WTC11 (cell line): Measurements from ENCODE around the gene ACSL1. TPM values are rescaled to one million over a fixed set of nuclear protein-coding genes. Genes with fewer than 3 reads are reported as not detected.

Experiments used
- ATAC-seq: fragments of 200-7000 bp; cut with Tn5 transposase; 2 replicates; pipeline ENCODE4 v1.10.0; 2021; ENCODE audit warnings: mild to moderate bottlenecking, moderate library complexity
- CTCF ChIA-PET: fragments of 300-600 bp; sonication (Branson Sonifier 250); formaldehyde crosslinking; loops from one replicate; lab custom pipeline; 2021; ENCODE audit warnings: antibody characterized with exemption; lab: Charles Lee
- POLR2A ChIA-PET: fragments of 350-600 bp; sonication (Branson Sonifier 250); formaldehyde crosslinking; loops from one replicate; lab custom pipeline; 2021; ENCODE audit warnings: antibody characterized with exemption; lab: Charles Lee
- DNase-seq: peaks from one replicate; pipeline ENCODE4 v3.0.0; 2021; ENCODE audit warnings: low spot score
- H3K27ac Mint-ChIP-seq: 2 replicates; pipeline ENCODE4 v1.8.0; 2021; ENCODE audit warnings: mixed read lengths
- H3K27me3 Mint-ChIP-seq: 2 replicates; pipeline ENCODE4 v1.8.0; 2021; ENCODE audit warnings: low read depth, mild to moderate bottlenecking, moderate library complexity, mixed read lengths
- H3K36me3 Mint-ChIP-seq: 2 replicates; pipeline ENCODE4 v1.8.0; 2021; ENCODE audit warnings: mixed read lengths
- H3K4me1 Mint-ChIP-seq: 2 replicates; pipeline ENCODE4 v1.8.0; 2022; ENCODE audit warnings: mixed read lengths
- H3K4me3 Mint-ChIP-seq: 2 replicates; pipeline ENCODE4 v1.8.0; 2021; ENCODE audit warnings: mild to moderate bottlenecking, moderate library complexity, mixed read lengths
- H3K9me3 Mint-ChIP-seq: 2 replicates; pipeline ENCODE4 v1.8.0; 2021; ENCODE audit warnings: mixed read lengths
- ELF4 ChIP-seq: sonication (generic); formaldehyde crosslinking; IDR thresholded peaks from 2 replicates; pipeline ENCODE4 v1.8.1; 2022; ENCODE audit warnings: low read depth, mild to moderate bottlenecking, moderate library complexity, missing genetic modification reagents
- EMX1 ChIP-seq: fragments of 250-450 bp; sonication (Bioruptor Pico); IDR thresholded peaks from 2 replicates; pipeline ENCODE4 v1.8.0; 2021; ENCODE audit warnings: mild to moderate bottlenecking
- HMGA2 ChIP-seq: fragments of 250-450 bp; sonication (Bioruptor Pico); IDR thresholded peaks from 2 replicates; pipeline ENCODE4 v1.4.0; 2021; ENCODE audit warnings: mild to moderate bottlenecking, moderate library complexity
- IRF2 ChIP-seq: sonication (generic); formaldehyde crosslinking; IDR thresholded peaks from 2 replicates; pipeline ENCODE4 v1.8.0; 2022; ENCODE audit warnings: low read depth, missing genetic modification reagents, borderline replicate concordance
- JAZF1 ChIP-seq: fragments of 250-450 bp; sonication (Bioruptor Pico); IDR thresholded peaks from 2 replicates; pipeline ENCODE4 v1.9.0; 2021; ENCODE audit warnings: moderate library complexity, mild to moderate bottlenecking, inconsistent platforms
- KAT7 ChIP-seq: sonication (generic); formaldehyde crosslinking; IDR thresholded peaks from 2 replicates; pipeline ENCODE4 v1.8.1; 2023; ENCODE audit warnings: missing genetic modification reagents, mild to moderate bottlenecking, borderline replicate concordance
- NR3C1 ChIP-seq: sonication (generic); formaldehyde crosslinking; conservative IDR thresholded peaks from 2 replicates; pipeline ENCODE4 v1.8.1; 2023; ENCODE audit warnings: low read depth, mild to moderate bottlenecking, missing genetic modification reagents
- PRRX2 ChIP-seq: fragments of 250-450 bp; sonication (Bioruptor Pico); IDR thresholded peaks from 2 replicates; pipeline ENCODE4 v1.8.0; 2021; ENCODE audit warnings: mild to moderate bottlenecking
- TP53 ChIP-seq: sonication (generic); formaldehyde crosslinking; IDR thresholded peaks from 2 replicates; pipeline ENCODE4 v1.8.1; 2023; ENCODE audit warnings: mild to moderate bottlenecking, missing genetic modification reagents
- ZNF121 ChIP-seq: sonication (generic); formaldehyde crosslinking; IDR thresholded peaks from 2 replicates; pipeline ENCODE4 v1.8.0; 2023; ENCODE audit warnings: missing genetic modification reagents
- ZNF232 ChIP-seq: sonication (generic); formaldehyde crosslinking; IDR thresholded peaks from 2 replicates; pipeline ENCODE4 v1.8.0; 2022; ENCODE audit warnings: mild to moderate bottlenecking, missing genetic modification reagents
- total RNA-seq: library from RNA; stranded (reverse); gene quantifications from 3 replicates; pipeline ENCODE4 v1.2.3, GENCODE V29; 2021
- TF ChIP-seq, protein P1 (sequence below): sonication (generic); formaldehyde crosslinking; IDR thresholded peaks from 2 replicates; pipeline ENCODE4 v1.8.0; 2023; ENCODE audit warnings: mild to moderate bottlenecking, missing genetic modification reagents
- TF ChIP-seq, protein P2 (sequence below): sonication (generic); formaldehyde crosslinking; IDR thresholded peaks from 2 replicates; pipeline ENCODE4 v1.8.0; 2023; ENCODE audit warnings: missing genetic modification reagents, mild to moderate bottlenecking, borderline replicate concordance
- TF ChIP-seq, protein P3 (sequence below): sonication (generic); formaldehyde crosslinking; conservative IDR thresholded peaks from 2 replicates; pipeline ENCODE4 v1.8.1; 2022; ENCODE audit warnings: mild to moderate bottlenecking, missing genetic modification reagents
- TF ChIP-seq, protein P4 (sequence below): sonication (generic); formaldehyde crosslinking; IDR thresholded peaks from 2 replicates; pipeline ENCODE4 v1.8.1; 2023; ENCODE audit warnings: mild to moderate bottlenecking, missing genetic modification reagents
- TF ChIP-seq, protein P5 (sequence below): sonication (generic); formaldehyde crosslinking; IDR thresholded peaks from 2 replicates; pipeline ENCODE4 v1.8.0; 2022; ENCODE audit warnings: missing genetic modification reagents

Gene ACSL1
- total RNA-seq, 1 experiment from 2014 or later, result 6.6 TPM

DNA sequence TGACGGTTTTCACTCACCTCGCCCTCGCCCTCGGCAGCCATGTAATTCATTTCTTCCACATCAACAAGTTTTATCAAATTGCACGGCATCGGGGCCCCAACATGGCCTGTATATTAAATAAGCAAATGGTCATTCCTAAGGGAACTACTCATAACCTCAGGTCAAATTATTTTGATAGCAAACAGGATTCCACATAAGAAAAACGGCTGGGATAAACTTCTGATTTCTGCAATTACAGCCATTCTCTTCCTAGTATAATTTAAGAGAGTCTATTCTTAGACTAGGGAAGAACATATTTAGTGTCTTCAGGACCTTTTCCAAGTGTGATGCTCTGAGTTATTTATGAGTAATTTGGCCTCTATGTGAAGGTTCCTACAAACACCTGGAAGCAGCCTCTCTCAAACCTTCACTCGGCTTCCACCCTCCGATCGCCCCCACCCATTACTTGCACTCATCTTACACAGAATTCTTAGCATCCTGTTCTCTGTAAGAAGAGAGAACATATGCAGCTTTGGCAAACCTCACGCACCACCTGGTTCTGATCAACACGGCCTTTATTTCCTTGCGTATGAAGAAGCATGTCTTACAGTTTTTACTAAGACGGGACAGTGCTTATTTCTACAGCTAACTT is 62.5 kb downstream of the ACSL1 start:
- peaks cover 2% of the 10 kb centered on the region; the same call in 1 of the 2 replicates for H3K27me3 Mint-ChIP-seq
- DNase-seq (no peak), ATAC-seq (no peak)
- TF ChIP-seq, protein P1, sequence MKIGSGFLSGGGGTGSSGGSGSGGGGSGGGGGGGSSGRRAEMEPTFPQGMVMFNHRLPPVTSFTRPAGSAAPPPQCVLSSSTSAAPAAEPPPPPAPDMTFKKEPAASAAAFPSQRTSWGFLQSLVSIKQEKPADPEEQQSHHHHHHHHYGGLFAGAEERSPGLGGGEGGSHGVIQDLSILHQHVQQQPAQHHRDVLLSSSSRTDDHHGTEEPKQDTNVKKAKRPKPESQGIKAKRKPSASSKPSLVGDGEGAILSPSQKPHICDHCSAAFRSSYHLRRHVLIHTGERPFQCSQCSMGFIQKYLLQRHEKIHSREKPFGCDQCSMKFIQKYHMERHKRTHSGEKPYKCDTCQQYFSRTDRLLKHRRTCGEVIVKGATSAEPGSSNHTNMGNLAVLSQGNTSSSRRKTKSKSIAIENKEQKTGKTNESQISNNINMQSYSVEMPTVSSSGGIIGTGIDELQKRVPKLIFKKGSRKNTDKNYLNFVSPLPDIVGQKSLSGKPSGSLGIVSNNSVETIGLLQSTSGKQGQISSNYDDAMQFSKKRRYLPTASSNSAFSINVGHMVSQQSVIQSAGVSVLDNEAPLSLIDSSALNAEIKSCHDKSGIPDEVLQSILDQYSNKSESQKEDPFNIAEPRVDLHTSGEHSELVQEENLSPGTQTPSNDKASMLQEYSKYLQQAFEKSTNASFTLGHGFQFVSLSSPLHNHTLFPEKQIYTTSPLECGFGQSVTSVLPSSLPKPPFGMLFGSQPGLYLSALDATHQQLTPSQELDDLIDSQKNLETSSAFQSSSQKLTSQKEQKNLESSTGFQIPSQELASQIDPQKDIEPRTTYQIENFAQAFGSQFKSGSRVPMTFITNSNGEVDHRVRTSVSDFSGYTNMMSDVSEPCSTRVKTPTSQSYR (CRISPR knock-in tag), result no peak
- TF ChIP-seq NR3C1, result no peak
- TF ChIP-seq ELF4 (CRISPR knock-in tag), result no peak
- no peak for TF ChIP-seq HMGA2 (CRISPR knock-in tag)
- no peak for TF ChIP-seq TP53 (CRISPR knock-in tag)
- TF ChIP-seq, protein P2, sequence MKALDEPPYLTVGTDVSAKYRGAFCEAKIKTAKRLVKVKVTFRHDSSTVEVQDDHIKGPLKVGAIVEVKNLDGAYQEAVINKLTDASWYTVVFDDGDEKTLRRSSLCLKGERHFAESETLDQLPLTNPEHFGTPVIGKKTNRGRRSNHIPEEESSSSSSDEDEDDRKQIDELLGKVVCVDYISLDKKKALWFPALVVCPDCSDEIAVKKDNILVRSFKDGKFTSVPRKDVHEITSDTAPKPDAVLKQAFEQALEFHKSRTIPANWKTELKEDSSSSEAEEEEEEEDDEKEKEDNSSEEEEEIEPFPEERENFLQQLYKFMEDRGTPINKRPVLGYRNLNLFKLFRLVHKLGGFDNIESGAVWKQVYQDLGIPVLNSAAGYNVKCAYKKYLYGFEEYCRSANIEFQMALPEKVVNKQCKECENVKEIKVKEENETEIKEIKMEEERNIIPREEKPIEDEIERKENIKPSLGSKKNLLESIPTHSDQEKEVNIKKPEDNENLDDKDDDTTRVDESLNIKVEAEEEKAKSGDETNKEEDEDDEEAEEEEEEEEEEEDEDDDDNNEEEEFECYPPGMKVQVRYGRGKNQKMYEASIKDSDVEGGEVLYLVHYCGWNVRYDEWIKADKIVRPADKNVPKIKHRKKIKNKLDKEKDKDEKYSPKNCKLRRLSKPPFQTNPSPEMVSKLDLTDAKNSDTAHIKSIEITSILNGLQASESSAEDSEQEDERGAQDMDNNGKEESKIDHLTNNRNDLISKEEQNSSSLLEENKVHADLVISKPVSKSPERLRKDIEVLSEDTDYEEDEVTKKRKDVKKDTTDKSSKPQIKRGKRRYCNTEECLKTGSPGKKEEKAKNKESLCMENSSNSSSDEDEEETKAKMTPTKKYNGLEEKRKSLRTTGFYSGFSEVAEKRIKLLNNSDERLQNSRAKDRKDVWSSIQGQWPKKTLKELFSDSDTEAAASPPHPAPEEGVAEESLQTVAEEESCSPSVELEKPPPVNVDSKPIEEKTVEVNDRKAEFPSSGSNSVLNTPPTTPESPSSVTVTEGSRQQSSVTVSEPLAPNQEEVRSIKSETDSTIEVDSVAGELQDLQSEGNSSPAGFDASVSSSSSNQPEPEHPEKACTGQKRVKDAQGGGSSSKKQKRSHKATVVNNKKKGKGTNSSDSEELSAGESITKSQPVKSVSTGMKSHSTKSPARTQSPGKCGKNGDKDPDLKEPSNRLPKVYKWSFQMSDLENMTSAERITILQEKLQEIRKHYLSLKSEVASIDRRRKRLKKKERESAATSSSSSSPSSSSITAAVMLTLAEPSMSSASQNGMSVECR, result no peak
- TF ChIP-seq PRRX2 (CRISPR knock-in tag), result no peak
- TF ChIP-seq IRF2 (CRISPR knock-in tag), result no peak
- TF ChIP-seq JAZF1 (CRISPR knock-in tag), result no peak
- TF ChIP-seq KAT7 (CRISPR knock-in tag), result no peak
- TF ChIP-seq, protein P3, sequence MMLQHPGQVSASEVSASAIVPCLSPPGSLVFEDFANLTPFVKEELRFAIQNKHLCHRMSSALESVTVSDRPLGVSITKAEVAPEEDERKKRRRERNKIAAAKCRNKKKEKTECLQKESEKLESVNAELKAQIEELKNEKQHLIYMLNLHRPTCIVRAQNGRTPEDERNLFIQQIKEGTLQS (CRISPR knock-in tag), result no peak
- TF ChIP-seq, protein P4, sequence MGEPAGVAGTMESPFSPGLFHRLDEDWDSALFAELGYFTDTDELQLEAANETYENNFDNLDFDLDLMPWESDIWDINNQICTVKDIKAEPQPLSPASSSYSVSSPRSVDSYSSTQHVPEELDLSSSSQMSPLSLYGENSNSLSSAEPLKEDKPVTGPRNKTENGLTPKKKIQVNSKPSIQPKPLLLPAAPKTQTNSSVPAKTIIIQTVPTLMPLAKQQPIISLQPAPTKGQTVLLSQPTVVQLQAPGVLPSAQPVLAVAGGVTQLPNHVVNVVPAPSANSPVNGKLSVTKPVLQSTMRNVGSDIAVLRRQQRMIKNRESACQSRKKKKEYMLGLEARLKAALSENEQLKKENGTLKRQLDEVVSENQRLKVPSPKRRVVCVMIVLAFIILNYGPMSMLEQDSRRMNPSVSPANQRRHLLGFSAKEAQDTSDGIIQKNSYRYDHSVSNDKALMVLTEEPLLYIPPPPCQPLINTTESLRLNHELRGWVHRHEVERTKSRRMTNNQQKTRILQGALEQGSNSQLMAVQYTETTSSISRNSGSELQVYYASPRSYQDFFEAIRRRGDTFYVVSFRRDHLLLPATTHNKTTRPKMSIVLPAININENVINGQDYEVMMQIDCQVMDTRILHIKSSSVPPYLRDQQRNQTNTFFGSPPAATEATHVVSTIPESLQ (CRISPR knock-in tag), result no peak
- no peak for TF ChIP-seq ZNF121 (CRISPR knock-in tag)
- H3K4me3 Mint-ChIP-seq, result no peak overlapping the region
- H3K9me3 Mint-ChIP-seq, result peaks cover 5% of the 10 kb centered on the region; the same call in 1 of the 2 replicates
- ChIA-PET POLR2A (interaction anchor here (0.9 kb wide), 1 partner anchor 72 kb away, joined by 3 read pairs; no protein-coding TSS in a partner anchor), CTCF (no interaction called here)
- H3K27ac Mint-ChIP-seq, result no peak overlapping the region
- peaks cover 3% of the 10 kb centered on the region; the same call in 1 of the 2 replicates for H3K36me3 Mint-ChIP-seq
- H3K4me1 Mint-ChIP-seq, result no peaks in the 10 kb centered on the region

DNA sequence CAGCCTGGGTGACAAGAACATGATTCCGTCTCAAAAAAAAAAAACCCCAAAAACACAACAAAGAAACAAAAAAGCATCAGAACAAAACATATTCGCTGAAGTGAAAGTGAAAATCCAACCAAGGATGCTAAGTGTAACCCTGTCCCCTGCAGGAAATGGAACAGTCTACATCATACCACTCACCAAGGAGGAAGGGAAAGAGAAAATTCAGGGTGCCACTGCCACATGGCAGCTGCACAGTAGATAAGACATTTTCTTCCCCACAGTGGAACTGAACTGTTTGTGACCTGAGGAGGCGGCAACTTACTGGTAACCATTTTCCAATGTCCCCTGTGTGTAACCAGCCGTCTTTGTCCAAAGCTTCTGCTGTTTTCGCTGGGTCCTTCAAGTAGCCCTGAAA is 63.7 kb downstream of the ACSL1 start:
- TF ChIP-seq ZNF232 (CRISPR knock-in tag) (no peak), EMX1 (no peak)
- TF ChIP-seq, protein P5, sequence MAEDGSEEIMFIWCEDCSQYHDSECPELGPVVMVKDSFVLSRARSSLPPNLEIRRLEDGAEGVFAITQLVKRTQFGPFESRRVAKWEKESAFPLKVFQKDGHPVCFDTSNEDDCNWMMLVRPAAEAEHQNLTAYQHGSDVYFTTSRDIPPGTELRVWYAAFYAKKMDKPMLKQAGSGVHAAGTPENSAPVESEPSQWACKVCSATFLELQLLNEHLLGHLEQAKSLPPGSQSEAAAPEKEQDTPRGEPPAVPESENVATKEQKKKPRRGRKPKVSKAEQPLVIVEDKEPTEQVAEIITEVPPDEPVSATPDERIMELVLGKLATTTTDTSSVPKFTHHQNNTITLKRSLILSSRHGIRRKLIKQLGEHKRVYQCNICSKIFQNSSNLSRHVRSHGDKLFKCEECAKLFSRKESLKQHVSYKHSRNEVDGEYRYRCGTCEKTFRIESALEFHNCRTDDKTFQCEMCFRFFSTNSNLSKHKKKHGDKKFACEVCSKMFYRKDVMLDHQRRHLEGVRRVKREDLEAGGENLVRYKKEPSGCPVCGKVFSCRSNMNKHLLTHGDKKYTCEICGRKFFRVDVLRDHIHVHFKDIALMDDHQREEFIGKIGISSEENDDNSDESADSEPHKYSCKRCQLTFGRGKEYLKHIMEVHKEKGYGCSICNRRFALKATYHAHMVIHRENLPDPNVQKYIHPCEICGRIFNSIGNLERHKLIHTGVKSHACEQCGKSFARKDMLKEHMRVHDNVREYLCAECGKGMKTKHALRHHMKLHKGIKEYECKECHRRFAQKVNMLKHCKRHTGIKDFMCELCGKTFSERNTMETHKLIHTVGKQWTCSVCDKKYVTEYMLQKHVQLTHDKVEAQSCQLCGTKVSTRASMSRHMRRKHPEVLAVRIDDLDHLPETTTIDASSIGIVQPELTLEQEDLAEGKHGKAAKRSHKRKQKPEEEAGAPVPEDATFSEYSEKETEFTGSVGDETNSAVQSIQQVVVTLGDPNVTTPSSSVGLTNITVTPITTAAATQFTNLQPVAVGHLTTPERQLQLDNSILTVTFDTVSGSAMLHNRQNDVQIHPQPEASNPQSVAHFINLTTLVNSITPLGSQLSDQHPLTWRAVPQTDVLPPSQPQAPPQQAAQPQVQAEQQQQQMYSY (CRISPR knock-in tag), result no peak
- ChIA-PET CTCF (no interaction called here), POLR2A (no interaction called here)
- H3K4me3 Mint-ChIP-seq, result no peak overlapping the region
- no peak for ATAC-seq
- peaks cover 2% of the 10 kb centered on the region; the same call in 1 of the 2 replicates for H3K27me3 Mint-ChIP-seq
- H3K27ac Mint-ChIP-seq, result no peak overlapping the region
- DNase-seq, result no peak
- H3K9me3 Mint-ChIP-seq, result peaks cover 5% of the 10 kb centered on the region; the same call in 1 of the 2 replicates
- no peaks in the 10 kb centered on the region for H3K4me1 Mint-ChIP-seq
- H3K36me3 Mint-ChIP-seq, result peaks cover 3% of the 10 kb centered on the region; the same call in 1 of the 2 replicates
